C1 segment of cervical spinal cord (tissue), 14 donors: ENCODE results near the gene HIVEP2.

Experiments
- DNase-seq, 14 donors: peaks; one replicate each; lab custom pipeline; 2025; lab: John Stamatoyannopoulos, UW

Gene HIVEP2

DNA sequence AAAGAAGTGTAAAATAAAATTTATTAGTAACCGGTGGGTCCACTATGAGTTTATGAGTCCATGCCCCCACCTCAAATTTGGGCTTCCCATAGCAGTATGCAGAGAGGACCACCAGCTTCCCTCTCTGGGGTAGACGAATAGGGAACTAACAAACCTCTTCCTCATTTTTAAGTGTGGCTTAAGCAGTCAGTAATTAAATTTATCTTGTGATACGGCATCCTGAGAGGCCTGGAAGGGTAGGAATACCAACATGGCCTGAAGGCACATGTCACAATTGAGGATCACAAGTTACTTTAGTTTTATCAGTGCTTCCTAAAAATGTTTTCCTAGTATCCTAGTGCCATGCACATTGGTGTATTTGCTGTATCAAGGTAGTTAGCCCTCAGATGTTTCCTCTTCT lies 239.9 kb downstream of the HIVEP2 start:
- no peak for DNase-seq

DNA sequence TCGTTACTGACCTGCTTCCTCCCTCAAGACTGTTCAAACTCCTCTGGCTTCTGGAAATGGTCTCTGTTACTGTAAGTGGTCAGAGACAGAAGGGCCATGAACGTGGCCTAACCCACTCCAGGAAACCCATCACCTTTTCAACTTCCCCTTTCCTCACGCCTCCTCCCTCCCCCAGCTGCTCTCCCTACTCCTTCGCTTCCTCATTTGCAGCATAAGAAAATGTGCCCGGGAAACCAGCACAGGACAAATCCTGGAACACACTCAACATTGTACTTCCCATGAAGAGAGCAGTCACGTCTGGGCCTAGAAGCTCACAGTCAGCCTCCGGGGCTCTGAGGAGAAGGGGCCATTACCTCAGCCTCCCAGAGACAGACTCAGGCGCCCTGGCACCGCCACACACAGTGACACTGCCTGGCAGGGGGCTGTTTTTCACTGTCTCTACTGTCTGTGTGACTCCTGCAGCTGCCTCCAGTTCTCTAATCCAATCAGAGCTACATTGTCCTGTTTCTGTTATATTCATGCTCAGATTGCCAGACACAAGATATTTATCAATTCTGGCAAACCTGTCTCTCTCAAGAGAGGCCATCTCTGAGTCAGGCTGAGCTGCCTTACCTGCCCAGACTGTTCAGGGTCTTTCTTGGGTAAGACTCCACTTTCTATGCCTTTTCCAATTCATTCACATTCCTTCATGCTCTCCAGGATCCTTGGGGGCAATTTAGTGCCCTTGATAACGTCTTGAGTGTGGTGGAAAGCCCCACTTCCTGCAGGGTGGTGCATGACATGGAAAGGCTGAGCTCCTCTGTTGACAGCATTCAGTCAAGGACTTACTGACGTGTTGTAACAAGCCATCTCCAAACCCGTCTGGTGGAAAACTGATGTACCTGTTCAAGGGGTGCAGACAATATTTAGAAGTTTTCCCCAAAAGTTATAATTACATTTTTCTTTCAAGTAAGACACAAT lies 242.2 kb downstream of the HIVEP2 start:
- DNase-seq: peak in 11 of 14 donors; percentile 15 to 70 (median 37)
